ENCODE results near the gene NOS2. TPM values are rescaled to one million over a fixed set of nuclear protein-coding genes. Genes with fewer than 3 reads are reported as not detected.
"Not testable (repeated sequence)": the region's sequence is repeated elsewhere in the genome, so short reads cannot be mapped to it uniquely, and the experiment has no call there.

Gene NOS2
- total RNA-seq, 8 experiments from 2014 or later = 0.09 to 1.3 (median 0.20) TPM

DNA sequence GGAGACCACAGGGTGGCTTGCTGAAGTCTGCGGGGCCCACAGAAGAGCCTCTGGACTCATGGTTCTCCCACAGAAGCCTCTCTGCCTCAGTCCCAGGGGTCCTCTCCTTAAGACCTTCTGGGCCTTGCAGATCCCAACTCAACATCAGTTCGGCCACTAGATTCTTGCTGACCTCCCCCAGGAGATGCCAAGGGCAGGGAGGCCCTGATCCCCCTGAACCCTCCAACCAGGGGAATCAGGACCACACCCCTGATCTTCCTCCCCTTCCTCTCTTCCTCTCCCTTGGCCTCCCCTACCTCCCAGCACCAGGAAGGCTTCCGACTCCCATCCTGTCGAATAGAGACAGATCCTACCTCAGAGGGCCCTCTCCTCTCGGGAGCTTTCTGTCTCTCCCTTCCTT lies 53.4 kb downstream of the NOS2 start:
- H3K4me3 ChIP-seq = no peak overlapping the region
- WGBS, 10 experiments = 0 to 100% (median 53%) methylated on average over 1 to 3 of the region's 5 CpGs; no CpG with 5 or more reads in 2 of the 10 experiments
- in situ Hi-C loops (cut with MboI; ENCODE audit: low pct_unique_long_range_greater_than_20kb in 2 of 9, low sequenced_read_pairs in 9 of 9, unreplicated experiment in 9 of 9) = loop anchor here in 2 of 9 experiments (25.0 kb wide), 2 partner anchors 110 to 210 kb away; partner anchors contain the start of gene LGALS9 (in 1 of the 2)
- H3K4me1 ChIP-seq (replicated peaks in 1 of 2) = no peaks in the 10 kb centered on the region
- H3K27ac ChIP-seq = no peak overlapping the region
- ATAC-seq (replicated peaks in 6 of 8) = no peak

DNA sequence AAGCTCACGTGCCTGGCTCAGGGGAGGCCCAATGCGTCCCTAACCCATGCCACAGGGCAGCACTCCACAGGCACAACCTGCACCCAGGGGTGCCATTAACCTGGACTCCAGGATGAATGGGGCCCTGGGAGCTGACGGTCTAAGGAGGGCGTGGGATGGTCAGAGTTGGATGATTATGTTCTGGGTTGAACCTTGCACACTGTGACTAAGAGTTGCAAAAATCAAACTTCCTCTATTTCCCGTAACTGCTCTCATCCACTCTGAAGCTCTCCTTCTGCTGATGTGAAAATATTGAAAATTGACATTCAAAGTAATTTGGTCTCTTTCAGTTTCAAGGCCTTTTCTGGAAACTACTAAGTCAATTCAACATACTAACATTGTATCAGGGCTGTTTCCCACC lies 54.0 kb downstream of the NOS2 start:
- WGBS, 10 experiments = 100% methylated on average over 1 of the region's 5 CpGs; no CpG with 5 or more reads in 9 of the 10 experiments
- peak in 2 of 8 experiments; percentile 22 to 28 for ATAC-seq (replicated peaks in 6 of 8)
- H3K4me3 ChIP-seq; H3K27ac ChIP-seq; H3K4me1 ChIP-seq (replicated peaks in 1 of 2): not testable (repeated sequence)
- in situ Hi-C loops (cut with MboI; ENCODE audit: low pct_unique_long_range_greater_than_20kb in 2 of 9, low sequenced_read_pairs in 9 of 9, unreplicated experiment in 9 of 9) = loop anchor here in 2 of 9 experiments (25.0 kb wide), 2 partner anchors 109 to 209 kb away; partner anchors contain the start of gene LGALS9 (in 1 of the 2)

DNA sequence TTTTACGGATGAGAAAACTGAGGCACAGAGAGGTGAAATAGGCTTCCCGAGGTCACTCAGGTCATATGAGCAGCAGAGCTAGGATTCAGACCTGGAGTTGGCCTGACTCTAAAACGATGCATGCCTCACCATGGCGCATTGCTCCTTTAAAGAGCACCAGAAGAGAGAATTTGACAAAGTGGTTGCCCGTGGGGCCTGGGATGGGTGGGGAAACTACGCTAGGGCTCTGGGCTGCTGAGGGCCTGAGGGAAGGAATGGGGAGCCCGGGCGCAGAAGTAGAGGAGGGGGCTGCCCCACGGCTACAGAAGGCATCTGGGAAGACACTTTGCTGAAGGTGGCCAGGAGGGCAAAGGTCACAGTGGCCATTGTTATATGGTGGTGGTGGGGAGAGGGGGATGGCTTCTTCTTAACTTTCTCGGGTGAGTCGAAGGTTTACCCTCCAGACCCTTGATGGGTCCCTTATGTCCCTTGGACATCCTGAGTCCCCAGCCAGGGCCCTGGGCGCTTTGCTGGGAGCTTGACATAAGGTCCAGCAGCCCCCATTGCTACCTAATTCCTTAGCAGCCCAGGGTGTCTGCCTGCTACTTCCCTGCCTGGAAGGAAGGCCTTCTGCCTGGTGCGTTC lies 55.0 kb downstream of the NOS2 start:
- not testable (repeated sequence) for ATAC-seq (replicated peaks in 6 of 8); H3K4me3 ChIP-seq; H3K27ac ChIP-seq; H3K4me1 ChIP-seq (replicated peaks in 1 of 2)
- WGBS, 10 experiments = 34 to 100% (median 81%) methylated on average over 1 to 4 of the region's 13 CpGs; no CpG with 5 or more reads in 5 of the 10 experiments
- in situ Hi-C loops (cut with MboI; ENCODE audit: low pct_unique_long_range_greater_than_20kb in 2 of 9, low sequenced_read_pairs in 9 of 9, unreplicated experiment in 9 of 9) = loop anchor here in 2 of 9 experiments (25.0 kb wide), 2 partner anchors 108 to 208 kb away; partner anchors contain the start of gene LGALS9 (in 1 of the 2)

DNA sequence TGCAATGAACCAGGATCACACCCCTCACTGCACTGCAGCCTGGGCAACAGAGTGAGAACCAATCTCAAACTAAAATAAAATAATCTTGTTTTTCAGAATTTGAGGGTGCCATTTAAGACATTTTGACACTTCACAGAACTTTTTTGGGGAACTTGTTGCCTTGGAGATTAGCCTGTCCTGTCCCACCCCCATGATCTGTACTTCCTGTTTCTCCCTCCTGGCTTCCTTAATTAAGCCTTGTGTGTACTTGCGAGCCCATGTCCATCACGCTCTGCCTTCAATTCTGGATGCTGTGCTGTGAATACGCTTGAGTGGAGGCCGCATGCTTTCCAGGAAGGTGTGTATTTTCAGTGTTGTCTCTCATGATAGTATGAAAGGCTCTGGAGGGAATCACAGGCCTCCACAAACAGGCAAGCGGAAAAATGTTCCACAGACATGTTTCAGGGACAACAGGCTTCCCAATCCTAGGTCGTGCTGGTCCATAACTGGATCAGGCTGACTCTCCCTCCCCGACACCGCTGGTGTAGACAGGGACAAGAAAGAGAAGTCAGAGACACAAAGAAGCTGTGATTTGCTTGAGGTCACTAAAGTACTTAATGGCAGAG lies 56.9 kb downstream of the NOS2 start:
- no peak overlapping the region for H3K4me3 ChIP-seq
- in situ Hi-C loops (cut with MboI; ENCODE audit: low pct_unique_long_range_greater_than_20kb in 2 of 9, low sequenced_read_pairs in 9 of 9, unreplicated experiment in 9 of 9) = loop anchor here in 3 of 9 experiments (5.0 to 25.0 kb wide), 3 partner anchors 86 to 206 kb away; partner anchors contain the start of gene LGALS9 (in 1 of the 3)
- no peak overlapping the region for H3K27ac ChIP-seq
- WGBS, 10 experiments = 34 to 87% (median 74%) methylated on average over 2 to 6 of the region's 8 CpGs; no CpG with 5 or more reads in 2 of the 10 experiments
- ATAC-seq (replicated peaks in 6 of 8) = no peak
- no peaks in the 10 kb centered on the region for H3K4me1 ChIP-seq (replicated peaks in 1 of 2)

DNA sequence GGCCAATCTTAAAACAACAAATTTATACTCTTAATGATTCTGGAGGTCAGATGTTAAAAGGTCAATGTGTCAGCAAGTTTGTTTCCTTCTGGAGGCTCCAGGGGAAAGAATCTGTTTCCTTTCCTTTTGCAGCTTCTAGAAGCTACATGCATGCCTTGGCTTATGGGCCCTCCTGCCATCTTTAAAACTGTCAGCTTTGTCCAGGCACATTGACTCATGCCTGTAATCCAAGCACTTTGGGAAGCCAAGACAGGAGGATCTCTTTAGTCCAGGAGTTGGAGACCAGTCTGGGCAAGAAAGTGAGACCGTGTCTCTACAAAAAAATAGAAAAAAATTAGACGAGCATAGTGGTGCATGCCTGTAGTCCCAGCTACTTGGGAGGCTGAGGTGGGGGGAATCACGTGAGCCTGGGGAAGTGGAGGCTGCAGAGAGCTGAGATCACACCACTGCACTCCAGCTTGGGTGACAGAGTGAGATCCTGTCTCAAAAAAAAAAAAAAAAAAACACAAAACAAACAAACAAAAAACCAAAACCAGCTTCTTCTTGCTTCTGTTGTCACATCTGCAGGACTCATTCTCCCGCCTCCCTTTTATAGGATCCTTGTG lies 58.3 kb downstream of the NOS2 start:
- ATAC-seq (replicated peaks in 6 of 8) = peak in 1 of 8 experiments; percentile 12
- Histone ChIP-seq H3K4me3 (no peak overlapping the region), H3K27ac (no peak overlapping the region), H3K4me1 (replicated peaks in 1 of 2) (no peaks in the 10 kb centered on the region)
- WGBS, 10 experiments = 17 to 92% (median 58%) methylated on average over 1 to 4 of the region's 4 CpGs
- in situ Hi-C loops (cut with MboI; ENCODE audit: low pct_unique_long_range_greater_than_20kb in 2 of 9, low sequenced_read_pairs in 9 of 9, unreplicated experiment in 9 of 9) = loop anchor here in 3 of 9 experiments (5.0 to 25.0 kb wide), 3 partner anchors 85 to 205 kb away; partner anchors contain the start of gene LGALS9 (in 1 of the 3)

DNA sequence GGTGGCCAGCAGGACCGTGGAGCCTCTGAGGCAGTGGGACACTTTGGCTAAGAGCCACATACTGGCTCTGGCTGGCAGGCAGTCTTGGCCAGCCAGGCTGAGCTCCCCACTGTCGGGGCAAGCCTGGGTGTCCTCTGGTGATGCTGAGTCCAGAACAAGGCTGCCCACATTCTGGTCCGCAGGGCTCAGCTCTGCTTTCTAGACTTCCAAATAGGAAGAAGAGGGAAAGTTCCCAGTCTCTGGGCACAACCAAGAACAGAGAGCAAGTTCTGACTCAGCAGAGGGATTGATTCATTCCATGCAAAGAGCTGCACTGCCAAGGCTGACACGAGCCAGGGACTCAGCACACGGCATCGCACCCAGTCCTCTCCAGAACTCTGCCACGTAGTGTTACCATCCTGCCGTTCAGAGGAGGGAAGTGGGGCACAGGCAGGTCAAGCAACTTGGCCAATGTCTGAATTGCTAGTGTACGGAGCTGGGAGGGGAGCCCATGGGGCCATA lies 58.9 kb downstream of the NOS2 start:
- 0 to 100% (median 61%) methylated on average over 1 to 9 of the region's 9 CpGs; no CpG with 5 or more reads in 3 of the 10 experiments for WGBS, 10 experiments
- Histone ChIP-seq H3K27ac (no peak overlapping the region), H3K4me1 (replicated peaks in 1 of 2) (no peaks in the 10 kb centered on the region), H3K4me3 (no peak overlapping the region)
- peak in 2 of 8 experiments; percentile 74 to 98 for ATAC-seq (replicated peaks in 6 of 8)
- in situ Hi-C loops (cut with MboI; ENCODE audit: low pct_unique_long_range_greater_than_20kb in 2 of 9, low sequenced_read_pairs in 9 of 9, unreplicated experiment in 9 of 9) = loop anchor here in 3 of 9 experiments (5.0 to 25.0 kb wide), 3 partner anchors 84 to 204 kb away; partner anchors contain the start of gene LGALS9 (in 1 of the 3)

DNA sequence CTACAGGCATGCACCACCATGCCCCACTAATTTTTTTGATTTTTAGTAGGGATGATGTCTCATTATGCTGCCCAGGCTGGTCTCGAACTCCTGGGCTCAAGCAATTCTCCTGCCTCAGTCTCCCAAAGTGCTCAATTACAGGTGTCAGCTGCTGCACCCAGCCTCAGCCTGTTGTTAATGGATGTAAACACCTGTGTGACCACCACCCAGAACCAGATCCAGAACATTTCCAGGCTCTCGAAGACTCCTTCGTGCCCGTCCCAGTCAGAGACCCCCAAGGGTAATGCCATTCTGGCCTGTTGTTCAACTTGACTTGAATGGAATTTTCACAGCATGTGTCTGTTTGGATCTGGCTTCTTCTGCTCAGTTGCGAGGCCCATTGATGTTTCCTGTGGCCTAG lies 59.8 kb downstream of the NOS2 start:
- H3K4me3 ChIP-seq; ATAC-seq (replicated peaks in 6 of 8); H3K27ac ChIP-seq; H3K4me1 ChIP-seq (replicated peaks in 1 of 2): not testable (repeated sequence)
- 61 to 91% (median 82%) methylated on average over 1 to 5 of the region's 5 CpGs; no CpG with 5 or more reads in 6 of the 10 experiments for WGBS, 10 experiments
- in situ Hi-C loops (cut with MboI; ENCODE audit: low pct_unique_long_range_greater_than_20kb in 2 of 9, low sequenced_read_pairs in 9 of 9, unreplicated experiment in 9 of 9) = loop anchor here in 3 of 9 experiments (5.0 to 25.0 kb wide), 3 partner anchors 83 to 203 kb away; partner anchors contain the start of gene LGALS9 (in 1 of the 3)

DNA sequence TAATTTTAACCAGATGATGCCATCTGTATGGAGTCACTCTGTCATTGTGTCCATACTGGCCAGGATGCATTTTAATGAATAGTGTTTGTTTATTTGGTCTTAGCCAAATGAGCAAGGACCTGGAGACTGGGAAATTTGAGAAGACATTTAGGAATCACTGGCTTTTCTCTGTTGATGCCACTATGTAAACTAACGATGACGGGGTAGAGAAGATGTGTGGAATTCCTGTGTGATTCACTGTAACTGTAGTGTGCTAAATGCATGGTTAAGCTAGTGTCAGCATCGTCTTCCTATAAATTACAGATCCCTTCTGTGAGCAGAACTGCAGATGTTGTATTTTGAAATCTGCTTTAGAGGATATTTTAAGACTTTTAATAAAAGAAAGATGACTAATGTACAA lies 66.6 kb downstream of the NOS2 start:
- Histone ChIP-seq H3K4me3 (no peak overlapping the region), H3K4me1 (replicated peaks in 1 of 2) (no peaks in the 10 kb centered on the region), H3K27ac (no peak overlapping the region)
- 0 to 77% (median 20%) methylated on average over 1 to 3 of the region's 3 CpGs; no CpG with 5 or more reads in 1 of the 10 experiments for WGBS, 10 experiments
- ATAC-seq (replicated peaks in 6 of 8) = peak in 2 of 8 experiments; percentile 36 to 87
- in situ Hi-C loops (cut with MboI; ENCODE audit: low pct_unique_long_range_greater_than_20kb in 2 of 9, low sequenced_read_pairs in 9 of 9, unreplicated experiment in 9 of 9) = loop anchor here in 2 of 9 experiments (25.0 kb wide), 2 partner anchors 96 to 196 kb away; partner anchors contain the start of gene LGALS9 (in 1 of the 2)

DNA sequence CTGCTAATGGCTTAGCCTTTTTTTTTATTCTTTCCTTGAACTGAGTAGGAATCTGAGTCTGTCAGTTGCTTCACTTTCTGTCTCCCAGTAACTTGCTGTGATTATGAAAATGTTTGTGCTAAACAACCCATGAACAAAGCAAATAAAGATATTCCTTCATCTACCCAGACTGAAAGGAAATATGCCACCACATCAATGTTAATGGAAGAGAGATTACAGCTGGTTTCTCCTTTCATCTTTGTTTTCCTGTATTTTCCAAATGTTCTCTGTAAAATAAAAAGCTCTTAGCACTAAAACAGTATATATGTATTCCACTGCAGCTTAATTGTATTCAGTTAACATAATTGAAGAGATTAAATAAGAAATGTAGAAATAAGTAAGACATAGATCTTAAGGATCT lies 67.6 kb downstream of the NOS2 start:
- H3K4me3 ChIP-seq; H3K4me1 ChIP-seq (replicated peaks in 1 of 2); H3K27ac ChIP-seq; ATAC-seq (replicated peaks in 6 of 8): not testable (repeated sequence)
- in situ Hi-C loops (cut with MboI; ENCODE audit: low pct_unique_long_range_greater_than_20kb in 2 of 9, low sequenced_read_pairs in 9 of 9, unreplicated experiment in 9 of 9) = loop anchor here in 2 of 9 experiments (25.0 kb wide), 2 partner anchors 95 to 195 kb away; partner anchors contain the start of gene LGALS9 (in 1 of the 2)

DNA sequence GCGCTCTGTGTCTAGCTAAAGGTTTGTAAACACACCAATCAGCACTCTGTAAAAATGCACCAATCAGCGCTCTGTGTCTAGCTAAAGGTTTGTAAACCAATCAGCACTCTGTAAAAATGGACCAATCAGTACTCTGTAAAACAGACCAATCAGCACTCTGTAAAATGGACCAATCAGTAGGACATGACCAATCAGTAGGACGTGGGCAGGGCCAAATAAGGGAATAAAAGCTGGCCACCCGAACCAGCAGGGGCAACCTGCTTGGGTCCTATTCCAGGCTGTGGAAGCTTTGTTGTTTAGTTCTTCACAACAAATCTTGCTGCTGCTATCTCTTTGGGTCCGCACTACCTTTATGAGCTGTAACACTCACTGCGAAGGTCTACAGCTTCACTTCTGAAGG lies 74.3 kb downstream of the NOS2 start:
- not testable (repeated sequence) for ATAC-seq (replicated peaks in 6 of 8); H3K4me1 ChIP-seq (replicated peaks in 1 of 2); H3K4me3 ChIP-seq; H3K27ac ChIP-seq
- WGBS, 10 experiments = 0 to 100% (median 78%) methylated on average over 1 to 5 of the region's 6 CpGs; no CpG with 5 or more reads in 2 of the 10 experiments
- in situ Hi-C loops (cut with MboI; ENCODE audit: low pct_unique_long_range_greater_than_20kb in 2 of 9, low sequenced_read_pairs in 9 of 9, unreplicated experiment in 9 of 9) = loop anchor here in 2 of 9 experiments (25.0 kb wide), 2 partner anchors 89 to 189 kb away; partner anchors contain the start of gene LGALS9 (in 1 of the 2)

DNA sequence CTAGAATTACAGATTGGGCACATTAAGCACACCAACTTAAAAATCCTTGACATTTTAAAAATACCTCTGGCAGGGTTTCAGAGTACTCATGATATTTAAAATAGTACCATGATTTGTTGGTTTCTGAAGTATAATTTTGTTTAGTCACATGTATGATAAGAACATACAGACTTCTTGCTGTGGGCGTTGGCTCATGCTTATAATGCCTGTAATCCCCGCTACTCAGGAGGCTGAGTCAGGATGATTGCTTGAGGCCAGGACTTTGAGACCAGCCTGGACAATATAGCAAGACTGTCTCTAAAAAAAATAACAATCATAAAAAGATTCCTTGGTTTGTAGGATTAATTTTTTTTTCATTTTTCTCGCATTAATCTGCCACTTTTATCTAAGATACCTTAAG lies 78.5 kb downstream of the NOS2 start:
- peak in 2 of 8 experiments; percentile 29 to 73 for ATAC-seq (replicated peaks in 6 of 8)
- in situ Hi-C loops (cut with MboI; ENCODE audit: low pct_unique_long_range_greater_than_20kb in 2 of 9, low sequenced_read_pairs in 9 of 9, unreplicated experiment in 9 of 9) = no loop called here
- Histone ChIP-seq H3K4me1 (replicated peaks in 1 of 2) (no peaks in the 10 kb centered on the region), H3K27ac (no peak overlapping the region), H3K4me3 (no peak overlapping the region)
- 0 to 64% (median 31%) methylated on average over 1 to 3 of the region's 3 CpGs; no CpG with 5 or more reads in 3 of the 10 experiments for WGBS, 10 experiments

All from motor neuron (in vitro differentiated cells).